GM18909 (cell line): ENCODE results near the gene CIZ1.
"Not testable (repeated sequence)": the region's sequence is repeated elsewhere in the genome, so short reads cannot be mapped to it uniquely, and the experiment has no call there.

ENCODE experiments used
- ATAC-seq: cut with Tn5 transposase; IDR thresholded peaks from one replicate; pipeline ENCODE4 v1.9.1; 2021; ENCODE audit warnings: mild to moderate bottlenecking; ENCODE audit not compliant: unreplicated experiment, poor library complexity

The CIZ1 gene

DNA sequence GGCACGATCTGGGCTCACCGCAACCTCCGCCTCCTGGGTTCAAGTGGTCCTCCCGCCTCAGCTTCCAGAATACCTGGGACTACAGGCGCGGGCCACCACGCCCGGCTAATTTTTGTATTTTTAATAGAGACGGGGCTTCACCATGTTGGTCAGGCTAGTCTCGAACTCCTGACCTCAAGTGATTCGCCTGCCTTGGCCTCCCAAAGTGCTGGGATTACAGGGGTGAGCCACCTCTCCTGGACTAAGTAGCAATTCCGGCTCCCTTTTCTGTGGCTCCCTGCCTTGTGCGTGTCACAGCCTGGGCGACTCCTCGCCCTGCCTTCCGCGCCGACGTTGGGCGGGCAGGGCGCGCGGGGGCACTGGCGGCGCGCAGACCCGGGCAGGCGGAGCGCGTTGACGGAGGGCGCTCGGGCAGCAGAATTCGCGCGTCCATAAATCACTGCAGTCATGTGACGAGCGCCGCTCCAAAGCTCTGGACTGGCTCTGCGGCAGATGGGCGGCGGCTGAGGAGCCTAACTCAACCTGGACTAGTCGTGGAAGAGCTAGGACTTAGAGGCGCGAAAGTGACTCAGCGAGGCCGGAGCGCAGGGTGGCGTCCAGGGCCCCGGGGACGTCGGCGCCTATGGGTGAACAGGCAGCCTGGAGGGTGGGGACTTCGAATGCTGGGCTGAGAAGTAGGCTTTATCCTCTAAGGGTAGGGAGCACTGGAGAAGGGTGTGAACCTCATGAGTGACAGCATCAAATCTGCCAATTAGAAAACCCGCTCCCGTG lies 1.4 kb upstream of the CIZ1 start:
- ATAC-seq, result no peak

- ATAC-seq, result peak; percentile 11
These were observed 611 bp downstream of the CIZ1 start for GRCh38 chr9:128190516-128191405.

DNA sequence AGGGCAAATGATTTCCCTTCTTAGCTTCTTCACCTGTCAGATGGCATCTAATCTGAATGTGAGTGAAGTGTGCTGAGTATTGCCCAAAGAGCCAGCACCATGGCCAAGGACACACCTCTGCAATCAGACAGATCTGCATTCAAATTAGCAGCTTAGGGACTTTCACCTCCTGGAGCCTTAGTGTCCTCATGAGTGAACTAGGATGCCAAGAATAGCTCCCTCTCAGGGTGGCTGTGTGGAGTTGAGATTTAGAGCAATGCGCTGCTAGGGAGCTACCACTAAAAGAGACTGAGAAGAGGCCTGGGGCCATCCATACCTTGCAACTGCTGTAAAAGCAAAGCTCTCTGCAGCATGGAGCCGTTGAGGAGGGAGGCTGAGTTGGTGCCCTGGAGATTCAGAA lies 1.4 kb downstream of the CIZ1 start:
- ATAC-seq, result no peak

DNA sequence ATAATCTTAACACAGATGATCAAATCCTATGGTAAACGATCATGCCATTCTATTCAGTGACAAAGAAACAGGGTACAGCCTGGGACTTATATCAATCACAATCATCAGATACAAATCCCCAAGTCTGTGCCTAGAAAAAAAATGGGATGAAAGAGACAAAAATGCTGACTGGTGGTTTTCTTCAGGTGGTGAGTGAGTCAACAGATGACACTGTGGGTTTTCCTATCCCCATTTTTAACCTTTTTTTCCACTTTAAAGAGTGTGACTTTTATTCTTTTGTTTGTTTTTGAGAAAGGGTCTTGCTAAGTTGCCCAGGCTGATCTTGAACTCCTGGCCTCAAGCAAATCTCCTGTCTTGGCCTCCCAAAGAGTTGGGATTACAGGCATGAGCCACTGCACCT lies 3.2 kb downstream of the CIZ1 start:
- ATAC-seq, result no peak

DNA sequence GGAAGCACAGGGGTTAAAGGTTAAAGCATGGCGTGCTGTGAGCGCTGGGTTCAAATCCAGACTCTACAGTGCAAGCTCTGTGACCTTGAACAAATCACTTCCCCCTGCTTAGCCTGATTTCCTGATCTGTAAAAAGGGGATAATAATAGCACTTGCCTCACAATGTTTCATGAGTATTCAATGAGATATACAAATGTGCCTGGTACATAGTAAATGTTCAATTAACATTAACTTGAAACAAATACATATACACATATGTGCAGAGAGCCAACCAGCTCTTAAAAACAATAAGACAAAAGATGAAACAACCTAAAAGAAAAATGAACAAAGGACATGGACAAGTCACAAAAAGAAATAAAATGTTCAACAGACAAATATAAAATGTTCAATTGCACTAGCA lies 4.0 kb downstream of the CIZ1 start:
- ATAC-seq, result no peak

GRCh38 chr9:128185979-128186965 lies 5.1 kb downstream of the CIZ1 start:
- no peak for ATAC-seq

DNA sequence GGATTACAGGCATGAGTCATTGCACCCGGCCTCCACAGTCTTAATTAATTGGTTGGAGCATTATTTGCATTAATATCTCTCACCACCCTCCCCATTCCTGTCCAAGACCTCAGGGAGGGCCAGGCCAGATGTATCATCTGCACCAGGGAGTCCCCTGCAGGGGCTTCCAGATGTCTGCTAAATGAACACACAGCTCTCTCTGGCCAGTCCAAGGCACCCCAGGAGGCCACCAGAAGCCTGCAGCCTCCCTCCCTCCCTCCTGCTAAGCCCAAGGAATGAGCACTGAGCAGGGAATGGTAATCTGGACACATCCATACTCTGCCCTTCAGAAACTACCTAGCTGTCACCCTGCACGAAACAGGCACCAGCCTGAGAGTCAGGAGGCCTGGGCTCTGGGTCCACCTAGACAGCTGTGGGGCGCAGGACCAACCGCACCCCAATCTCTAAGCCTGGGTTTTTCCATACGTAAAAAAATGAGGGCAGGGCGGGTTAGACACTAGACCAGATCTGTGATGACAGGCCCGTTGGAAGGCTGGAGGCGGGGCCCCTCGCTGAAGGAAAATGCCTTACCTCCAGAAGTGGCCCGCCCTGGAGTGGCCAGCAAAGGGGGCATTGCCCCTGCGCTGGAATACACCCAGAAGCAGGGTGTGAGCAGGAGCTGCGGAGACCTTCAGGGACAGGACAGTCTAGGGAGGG lies 8.3 kb downstream of the CIZ1 start:
- no peak for ATAC-seq

DNA sequence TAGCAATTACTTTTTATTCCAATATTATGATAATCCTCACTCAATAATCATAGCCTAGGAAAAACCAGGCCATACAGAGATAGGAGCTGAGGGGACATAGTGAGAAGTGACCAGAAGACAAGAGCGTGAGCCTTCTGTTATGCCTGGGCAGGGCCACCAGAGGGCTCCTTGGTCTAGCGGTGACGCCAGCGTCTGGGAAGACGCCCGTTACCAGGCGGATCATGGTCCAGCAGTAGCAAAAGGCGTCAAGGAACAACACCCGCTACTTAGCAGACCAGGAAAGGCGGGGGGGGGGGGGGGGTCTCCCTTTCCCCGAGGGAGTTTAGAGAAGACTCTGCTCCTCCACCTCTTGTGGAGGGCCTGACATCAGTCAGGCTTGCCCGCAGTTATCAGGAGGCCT lies 9.9 kb downstream of the CIZ1 start:
- ATAC-seq, result not testable (repeated sequence)

GRCh38 chr9:128180447-128180846 lies 10.9 kb downstream of the CIZ1 start:
- no peak for ATAC-seq

DNA sequence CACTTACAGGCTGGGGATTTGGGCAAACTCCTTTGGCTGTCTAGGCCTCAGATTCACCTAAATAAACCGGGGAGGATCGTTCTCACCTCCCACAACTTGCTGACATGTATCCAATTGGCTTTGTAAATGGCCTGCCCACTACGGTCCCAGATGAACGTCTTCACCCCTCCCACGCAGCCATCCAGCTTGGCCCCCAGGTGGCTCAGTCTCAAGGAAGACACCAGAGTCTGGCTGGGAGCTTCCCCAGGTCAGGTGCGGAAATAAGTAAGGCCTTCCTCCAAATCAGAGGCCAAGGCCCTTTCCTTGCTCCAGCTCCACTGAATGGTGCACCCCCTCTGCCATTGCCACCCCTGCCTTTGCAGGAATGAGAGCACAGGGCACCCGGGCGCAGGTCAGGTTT lies 11.4 kb downstream of the CIZ1 start:
- no peak for ATAC-seq

DNA sequence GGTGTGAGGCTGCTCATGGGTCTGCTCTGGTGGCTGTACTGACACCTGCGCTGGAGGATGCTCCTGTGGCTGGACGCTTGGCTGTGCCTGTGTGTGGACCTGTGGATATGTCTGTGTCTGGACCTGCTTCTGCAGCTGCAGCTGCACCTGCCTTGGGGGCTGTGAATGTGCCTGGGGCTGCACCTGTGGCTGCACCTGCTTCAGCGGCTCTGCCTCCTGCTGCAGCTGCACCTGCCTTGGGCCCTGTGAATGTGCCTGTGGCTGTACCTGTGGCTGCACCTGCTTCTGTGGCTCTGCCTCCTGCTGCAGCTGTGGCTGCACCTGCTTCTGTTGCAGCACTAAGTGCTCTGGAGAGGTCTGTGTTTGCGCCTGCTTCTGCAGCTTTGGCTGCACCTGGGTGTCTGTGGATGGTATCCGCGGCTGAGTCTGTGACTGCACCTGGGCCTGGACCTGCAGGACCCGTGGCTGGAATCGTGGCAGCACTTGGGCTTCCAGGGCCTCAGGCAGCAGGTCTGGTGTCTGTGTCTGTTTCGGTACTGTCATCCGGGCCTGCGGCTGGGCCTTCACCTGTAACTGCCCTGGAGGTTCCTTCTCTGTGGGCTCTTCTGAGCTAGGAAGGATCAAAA lies 12.5 kb downstream of the CIZ1 start:
- no peak for ATAC-seq

- no peak for ATAC-seq
These were observed 15.6 kb downstream of the CIZ1 start for GRCh38 chr9:128175726-128176125.

DNA sequence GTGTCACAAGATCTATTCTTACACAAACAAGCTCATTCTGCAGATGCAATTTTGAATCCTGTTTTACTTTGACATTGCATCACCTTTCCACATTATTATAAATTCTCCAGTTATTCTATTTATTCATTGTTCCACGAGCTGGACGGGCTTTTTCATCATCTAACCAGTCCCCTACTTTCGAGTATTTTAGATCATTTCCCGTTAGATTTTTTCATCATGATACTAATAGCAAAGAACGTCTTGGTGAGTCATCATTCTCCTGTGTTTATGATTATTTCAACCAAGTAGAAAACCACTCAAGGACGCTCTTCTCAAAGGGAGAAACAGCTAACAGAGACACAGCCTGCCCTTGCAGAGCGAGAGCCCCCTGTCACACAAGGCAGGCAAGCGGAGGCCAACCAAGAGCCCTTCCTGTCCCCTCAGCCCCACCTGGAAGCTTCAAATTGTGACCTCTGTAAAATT lies 16.2 kb downstream of the CIZ1 start:
- ATAC-seq, result no peak

DNA sequence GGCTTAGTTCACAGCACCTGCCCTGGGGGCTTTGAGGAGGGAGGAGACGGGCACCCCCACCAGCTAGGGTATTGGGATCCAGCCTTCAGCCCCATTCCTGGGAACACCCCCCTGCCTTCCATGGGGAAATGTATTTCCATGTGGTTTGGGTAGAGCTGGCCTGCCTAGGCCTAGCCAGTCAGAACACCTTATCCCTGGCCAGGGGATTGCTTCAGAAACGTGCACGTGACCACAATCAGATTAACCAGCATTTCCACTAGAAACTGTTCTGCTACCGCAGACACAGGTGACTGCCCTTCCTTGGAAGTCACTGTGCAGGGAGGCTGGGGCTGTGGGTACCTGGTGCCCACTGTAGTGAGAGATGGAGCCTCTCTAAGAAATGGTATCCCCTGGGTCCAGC lies 17.3 kb downstream of the CIZ1 start:
- no peak for ATAC-seq

- ATAC-seq, result no peak
These were observed 21.4 kb downstream of the CIZ1 start for GRCh38 chr9:128169925-128170324.

GRCh38 chr9:128169492-128169891 lies 21.9 kb downstream of the CIZ1 start:
- ATAC-seq, result no peak

GRCh38 chr9:128168731-128169308 lies 22.6 kb downstream of the CIZ1 start:
- ATAC-seq, result no peak

DNA sequence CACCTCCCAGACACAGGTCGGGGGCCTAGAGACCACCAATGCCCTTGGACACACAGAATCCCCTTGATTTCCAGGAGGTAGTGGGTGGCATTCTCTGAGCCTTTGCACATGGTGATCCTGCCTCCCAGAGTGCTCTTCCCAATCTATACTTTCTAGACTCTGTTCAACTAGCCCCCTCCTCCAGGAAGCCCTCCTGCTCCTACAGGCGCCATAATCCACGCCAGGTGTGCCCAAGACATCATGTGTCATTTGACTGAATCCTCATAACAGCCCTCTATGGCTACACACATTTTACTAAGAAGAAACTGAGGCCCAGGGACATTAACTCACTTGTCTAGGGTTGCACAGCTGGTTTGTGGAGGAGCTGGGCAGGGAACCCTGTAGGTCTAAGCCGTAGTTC lies 24.2 kb downstream of the CIZ1 start:
- no peak for ATAC-seq

- no peak for ATAC-seq
These were observed 25.2 kb downstream of the CIZ1 start for GRCh38 chr9:128166169-128166568.
